Right atrium auricular region (tissue), 2 donors: Measurements from ENCODE around the gene CELSR2. TPM values are rescaled to one million over a fixed set of nuclear protein-coding genes. Genes with fewer than 3 reads are reported as not detected.

Experiments
- DNase-seq: peaks from one replicate; pipeline ENCODE4 v3.0.0-alpha.2; 2019; ENCODE audit warnings: low spot score
- H3K27ac ChIP-seq, 2 donors: fragments of 200-600 bp; sonication (generic); 1 replicate in 1 of 2; 2 replicates in 1 of 2; pipeline ENCODE4 v1.5.1; 2016 to 2019
- H3K27me3 ChIP-seq, 2 donors: fragments of 200-600 bp; sonication (generic); one replicate each; pipeline versions ENCODE4 v1.5.1 to v1.6.0; 2017 to 2019
- H3K36me3 ChIP-seq: fragments of 200-600 bp; sonication (generic); one replicate; pipeline ENCODE4 v1.5.1; 2016
- H3K4me1 ChIP-seq, 2 donors: fragments of 200-600 bp; sonication (generic); one replicate each; pipeline versions ENCODE4 v1.5.1 to v1.6.0; 2017 to 2019
- H3K4me3 ChIP-seq, 2 donors: fragments of 200-600 bp; sonication (generic); 1 replicate in 1 of 2; 2 replicates in 1 of 2; pipeline ENCODE4 v1.5.1; 2017 to 2019; ENCODE audit warnings: mild to moderate bottlenecking in 1 of 2, moderate library complexity in 1 of 2
- H3K9me3 ChIP-seq, 2 donors: fragments of 200-600 bp; sonication (generic); one replicate each; pipeline ENCODE4 v1.5.1; 2019
- total RNA-seq, 2 donors: library from RNA; depleted of rRNA; stranded (reverse); fragments of >200 nt; gene quantifications; one replicate each; pipeline ENCODE4 v1.1.0, GENCODE V29; 2016
- TF ChIP-seq, protein P1 (sequence below), 2 donors: fragments of 200-600 bp; sonication (generic); IDR thresholded peaks; one replicate each; pipeline ENCODE4 v1.5.1; 2019; ENCODE audit warnings: antibody characterized with exemption in 2 of 2

The CELSR2 gene
- total RNA-seq, 2 donors from 2014 or later = 20.2 to 23.7 TPM

DNA sequence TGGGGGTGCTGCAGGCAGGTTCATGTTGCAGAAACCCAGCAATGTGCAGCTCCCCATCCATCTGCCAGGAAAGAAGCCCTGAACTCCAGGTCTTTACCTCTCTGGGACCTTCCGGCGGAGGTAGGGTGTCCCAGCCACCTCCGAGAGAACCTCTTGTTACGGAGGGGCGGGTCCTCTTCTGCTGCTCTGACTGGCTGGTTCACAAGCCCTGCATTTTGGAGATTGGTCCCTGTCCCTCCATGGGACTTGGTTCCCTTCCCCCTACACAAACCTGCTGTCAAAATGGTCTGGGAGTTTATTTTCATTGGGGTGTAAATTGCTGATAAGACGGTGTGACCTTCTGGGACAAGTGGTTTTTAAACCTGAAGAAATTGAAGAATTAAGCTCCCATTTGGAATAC lies 8.0 kb upstream of the CELSR2 start:
- peak overlapping the region in 1 of 2 donors; percentile 63 for H3K27ac ChIP-seq
- DNase-seq = no peak
- TF ChIP-seq, protein P1, sequence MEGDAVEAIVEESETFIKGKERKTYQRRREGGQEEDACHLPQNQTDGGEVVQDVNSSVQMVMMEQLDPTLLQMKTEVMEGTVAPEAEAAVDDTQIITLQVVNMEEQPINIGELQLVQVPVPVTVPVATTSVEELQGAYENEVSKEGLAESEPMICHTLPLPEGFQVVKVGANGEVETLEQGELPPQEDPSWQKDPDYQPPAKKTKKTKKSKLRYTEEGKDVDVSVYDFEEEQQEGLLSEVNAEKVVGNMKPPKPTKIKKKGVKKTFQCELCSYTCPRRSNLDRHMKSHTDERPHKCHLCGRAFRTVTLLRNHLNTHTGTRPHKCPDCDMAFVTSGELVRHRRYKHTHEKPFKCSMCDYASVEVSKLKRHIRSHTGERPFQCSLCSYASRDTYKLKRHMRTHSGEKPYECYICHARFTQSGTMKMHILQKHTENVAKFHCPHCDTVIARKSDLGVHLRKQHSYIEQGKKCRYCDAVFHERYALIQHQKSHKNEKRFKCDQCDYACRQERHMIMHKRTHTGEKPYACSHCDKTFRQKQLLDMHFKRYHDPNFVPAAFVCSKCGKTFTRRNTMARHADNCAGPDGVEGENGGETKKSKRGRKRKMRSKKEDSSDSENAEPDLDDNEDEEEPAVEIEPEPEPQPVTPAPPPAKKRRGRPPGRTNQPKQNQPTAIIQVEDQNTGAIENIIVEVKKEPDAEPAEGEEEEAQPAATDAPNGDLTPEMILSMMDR (IDR thresholded peaks at IDR 0.05) = no peak
- no peaks in the 10 kb centered on the region for H3K9me3 ChIP-seq
- H3K4me1 ChIP-seq = peaks cover 0 to 22% of the 10 kb centered on the region in 2 donors
- peaks cover 24% of the 10 kb centered on the region for H3K36me3 ChIP-seq
- no peak overlapping the region for H3K4me3 ChIP-seq
- no peaks in the 10 kb centered on the region for H3K27me3 ChIP-seq

DNA sequence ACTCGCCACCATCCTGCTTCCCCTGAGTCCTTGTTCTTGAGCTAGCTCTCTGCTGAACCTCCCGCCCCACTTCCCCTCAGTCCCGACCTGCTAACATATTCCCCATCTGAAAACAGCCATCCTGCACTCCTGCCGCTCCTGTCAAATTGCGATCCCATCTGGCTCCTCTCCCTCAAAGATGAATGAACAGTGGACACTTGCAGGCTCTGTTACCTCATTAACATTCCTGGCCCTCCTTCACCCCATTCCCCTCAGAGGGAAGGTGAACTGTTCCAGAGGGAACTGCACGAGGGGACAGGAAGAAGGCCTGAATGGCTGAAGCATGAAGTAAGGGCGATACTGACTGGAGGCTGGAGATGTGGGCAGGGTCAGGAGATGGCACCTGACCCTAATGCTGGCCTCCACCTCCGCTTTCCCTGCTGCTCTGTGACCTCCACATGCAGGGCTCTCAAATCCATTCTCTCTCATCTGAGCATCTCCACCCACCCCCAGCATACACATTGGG lies 7.4 kb upstream of the CELSR2 start:
- H3K4me3 ChIP-seq = no peak overlapping the region
- H3K27me3 ChIP-seq = no peaks in the 10 kb centered on the region
- DNase-seq = no peak

DNA sequence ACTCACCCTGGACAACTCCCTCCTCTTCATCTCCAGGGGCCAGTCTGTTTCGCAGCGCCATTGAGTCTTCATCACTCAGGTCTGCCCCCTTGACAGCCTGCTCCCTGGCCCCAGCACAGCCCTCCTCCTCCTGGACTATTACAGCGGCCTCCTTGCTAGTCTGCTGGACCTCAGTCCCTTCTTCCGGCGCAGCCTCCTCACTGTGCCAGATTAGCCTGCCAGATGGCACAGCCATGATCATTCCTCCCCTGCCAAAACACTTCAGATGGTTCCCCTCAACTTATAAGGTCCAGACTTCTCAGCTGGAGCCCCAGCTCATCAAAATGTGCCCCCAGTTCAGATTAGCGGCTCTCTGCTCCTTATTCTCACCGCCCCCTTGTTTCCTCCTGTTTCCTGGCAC lies 7.0 kb upstream of the CELSR2 start:
- Histone ChIP-seq H3K9me3 (no peaks in the 10 kb centered on the region), H3K27me3 (no peaks in the 10 kb centered on the region), H3K4me3 (no peak overlapping the region), H3K4me1 (peaks cover 0 to 22% of the 10 kb centered on the region in 2 donors), H3K36me3 (peaks cover 14% of the 10 kb centered on the region), H3K27ac (no peak overlapping the region)
- no peak for DNase-seq
- TF ChIP-seq, protein P1 (IDR thresholded peaks at IDR 0.05) = no peak

More for the DNA sequence above, 7.4 kb upstream of the CELSR2 start:
- peaks cover 19% of the 10 kb centered on the region for H3K36me3 ChIP-seq
- peaks cover 0 to 22% of the 10 kb centered on the region in 2 donors for H3K4me1 ChIP-seq
- no peaks in the 10 kb centered on the region for H3K9me3 ChIP-seq
- H3K27ac ChIP-seq = peak overlapping the region in 1 of 2 donors; percentile 24
- TF ChIP-seq, protein P1 (IDR thresholded peaks at IDR 0.05) = no peak

DNA sequence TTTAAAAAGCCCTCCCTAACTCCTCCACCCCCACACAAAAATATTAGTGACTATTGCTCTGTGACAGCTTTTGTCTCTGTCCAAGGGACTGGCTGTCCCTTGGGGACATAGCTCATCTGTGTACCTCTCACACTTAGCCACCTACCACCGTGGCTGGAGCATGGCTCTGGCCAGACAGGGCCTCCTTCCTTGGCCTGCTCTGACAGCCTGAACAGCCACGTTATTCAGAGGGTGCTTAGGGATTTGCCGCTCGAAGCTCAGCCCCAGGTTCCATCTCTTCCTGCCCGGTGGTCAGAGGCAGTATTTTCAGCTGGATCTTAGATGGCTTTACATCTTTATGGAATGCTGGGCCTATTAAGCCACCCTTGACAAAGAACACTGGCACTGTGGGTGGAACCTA lies 6.1 kb upstream of the CELSR2 start:
- no peak for DNase-seq
- TF ChIP-seq, protein P1 (IDR thresholded peaks at IDR 0.05) = no peak
- Histone ChIP-seq H3K27me3 (no peaks in the 10 kb centered on the region), H3K36me3 (peaks cover 6% of the 10 kb centered on the region), H3K9me3 (no peaks in the 10 kb centered on the region), H3K4me1 (peaks cover 0 to 22% of the 10 kb centered on the region in 2 donors), H3K4me3 (no peak overlapping the region), H3K27ac (no peak overlapping the region)

DNA sequence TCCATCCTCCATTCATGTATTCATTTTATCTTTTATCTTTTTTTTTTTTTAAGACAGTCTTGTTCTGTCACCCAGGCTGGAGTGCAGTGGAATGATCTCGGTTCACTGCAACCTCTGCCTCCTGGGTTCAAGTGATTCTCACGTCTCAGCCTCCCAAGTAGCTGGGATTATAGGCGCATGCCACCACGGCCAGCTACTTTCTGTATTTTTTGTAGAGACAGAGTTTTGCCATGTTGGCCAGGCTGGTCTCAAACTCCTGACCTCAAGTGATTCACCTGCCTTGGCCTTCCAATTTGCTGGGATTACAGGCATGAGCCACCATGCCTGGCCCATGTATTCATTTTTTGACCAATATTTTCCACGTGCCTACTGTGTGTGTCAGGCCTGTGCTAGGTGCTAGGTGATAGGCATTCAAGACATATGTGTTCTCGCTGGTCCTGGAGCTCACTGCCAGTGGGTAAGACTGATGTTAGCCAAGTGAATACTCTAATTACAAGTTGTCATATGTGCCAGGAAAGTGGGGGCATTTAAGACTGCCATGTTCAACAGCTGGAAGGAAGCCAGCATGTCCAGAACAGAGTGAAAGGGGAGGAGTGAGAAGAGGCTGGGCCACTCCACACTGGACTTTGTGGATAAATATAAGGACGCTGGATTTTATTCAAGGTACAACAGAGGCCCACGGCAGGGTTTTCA lies 5.3 kb upstream of the CELSR2 start:
- DNase-seq = no peak
- Histone ChIP-seq H3K27ac (no peak overlapping the region), H3K27me3 (no peaks in the 10 kb centered on the region), H3K4me1 (peaks cover 0 to 25% of the 10 kb centered on the region in 2 donors), H3K4me3 (no peak overlapping the region), H3K9me3 (no peaks in the 10 kb centered on the region), H3K36me3 (no peaks in the 10 kb centered on the region)
- TF ChIP-seq, protein P1 (IDR thresholded peaks at IDR 0.05) = no peak
